SIG-M5 treated with dmso at 0.1 percent for 504 hours (cell line): ENCODE results near the gene ERVMER34-1.

ENCODE experiments used
- DNase-seq: peaks from one replicate; lab custom pipeline; 2025; ENCODE audit not compliant: unreplicated experiment; lab: John Stamatoyannopoulos, UW

The ERVMER34-1 gene

DNA sequence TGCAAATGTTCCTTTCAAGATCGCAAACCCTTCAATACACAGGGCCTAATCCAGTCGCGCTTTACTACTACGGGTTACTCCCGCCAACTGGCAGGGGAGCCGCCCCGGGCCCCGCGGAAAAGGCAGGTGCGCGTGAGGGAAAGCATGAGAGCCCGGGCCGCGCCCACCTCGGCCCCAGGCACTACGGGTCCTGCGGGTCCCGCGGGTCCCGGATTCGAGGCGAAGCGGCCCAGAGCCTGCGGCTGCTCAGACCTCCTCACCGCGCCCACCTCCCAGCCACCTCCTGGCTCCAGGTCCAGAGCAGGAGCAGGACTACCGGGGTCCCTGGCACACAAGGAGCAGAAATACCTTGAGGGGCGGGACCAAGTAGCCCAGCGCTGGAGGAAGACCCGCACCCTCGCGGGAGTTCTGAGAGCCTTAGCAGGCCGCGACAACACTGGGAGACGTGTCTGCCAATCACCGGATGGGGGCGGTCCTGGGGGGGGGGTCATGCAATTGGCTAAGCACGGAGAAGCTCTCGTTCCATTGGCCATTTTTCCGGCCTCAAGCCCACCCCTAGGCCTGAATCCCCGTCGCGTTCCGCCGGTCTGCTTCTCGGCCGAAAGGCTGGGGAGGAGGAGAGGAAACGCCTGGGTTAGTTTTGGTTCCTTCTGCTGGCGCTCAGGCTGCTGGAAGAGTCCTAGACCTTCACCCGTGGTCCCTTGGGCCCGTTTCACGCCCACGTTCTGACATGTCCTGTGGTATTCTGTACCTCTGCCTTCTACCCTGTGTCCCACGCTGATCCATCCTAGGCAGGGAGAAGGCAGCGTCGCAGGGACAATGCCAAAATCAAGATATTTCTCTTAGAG, 29.0 kb downstream of the ERVMER34-1 start:
- DNase-seq = peak; percentile 78

DNA sequence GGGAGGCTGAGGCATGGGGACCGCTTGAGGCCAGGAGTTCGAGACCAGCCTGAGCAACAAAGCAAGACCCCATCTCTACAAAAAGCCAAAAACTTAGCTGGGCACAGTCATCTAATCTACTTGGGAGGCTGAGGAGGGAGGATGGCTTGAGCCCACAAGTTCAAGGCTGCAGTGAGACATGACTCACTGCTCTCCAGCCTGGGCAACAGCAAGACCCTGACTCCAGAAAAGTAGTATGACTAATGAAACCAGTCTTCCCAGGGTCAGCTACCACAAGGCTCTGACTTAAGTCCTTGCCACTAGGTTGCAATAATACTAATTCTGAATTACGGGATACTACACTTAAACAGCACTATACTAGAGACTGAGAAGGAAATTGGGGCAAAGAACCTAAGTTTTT, 33.1 kb downstream of the ERVMER34-1 start:
- peak; percentile 51 for DNase-seq

DNA sequence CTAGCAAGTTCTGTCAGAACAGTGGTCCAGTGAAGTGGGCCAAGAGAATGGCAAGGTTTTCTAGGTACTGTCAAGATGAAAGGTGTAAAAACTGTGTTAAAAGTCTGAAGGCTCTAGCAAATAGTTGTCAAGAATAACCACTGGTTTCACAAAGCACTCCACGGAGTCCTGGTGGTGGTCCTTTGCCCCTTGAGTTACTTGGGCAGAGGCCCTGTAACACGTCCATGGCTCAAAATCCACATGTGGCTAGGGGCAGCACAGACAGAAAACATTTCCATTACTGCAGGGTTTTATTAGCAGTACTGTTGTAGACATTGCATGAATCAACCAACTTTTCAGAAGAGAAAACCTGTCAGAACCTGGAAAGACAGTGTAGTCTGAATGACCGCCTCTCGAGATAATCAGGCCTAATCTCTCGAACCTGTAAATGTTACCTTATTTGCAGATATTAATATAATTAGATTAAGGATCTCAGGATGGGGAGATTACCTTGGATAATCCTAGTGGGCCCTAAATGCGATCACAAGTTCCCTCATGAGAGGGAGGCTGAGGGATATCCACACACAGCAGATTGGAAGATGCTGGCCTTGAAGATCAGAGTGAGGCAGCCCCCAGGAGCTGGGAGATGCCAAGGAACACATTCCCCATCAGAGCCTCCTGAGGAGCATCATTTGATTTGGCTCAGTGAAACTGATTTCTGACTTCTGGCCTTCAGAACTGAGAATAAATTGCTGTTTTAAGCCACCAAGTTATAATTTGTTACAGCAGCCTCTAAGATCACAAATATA, 34.7 kb downstream of the ERVMER34-1 start:
- no peak for DNase-seq

DNA sequence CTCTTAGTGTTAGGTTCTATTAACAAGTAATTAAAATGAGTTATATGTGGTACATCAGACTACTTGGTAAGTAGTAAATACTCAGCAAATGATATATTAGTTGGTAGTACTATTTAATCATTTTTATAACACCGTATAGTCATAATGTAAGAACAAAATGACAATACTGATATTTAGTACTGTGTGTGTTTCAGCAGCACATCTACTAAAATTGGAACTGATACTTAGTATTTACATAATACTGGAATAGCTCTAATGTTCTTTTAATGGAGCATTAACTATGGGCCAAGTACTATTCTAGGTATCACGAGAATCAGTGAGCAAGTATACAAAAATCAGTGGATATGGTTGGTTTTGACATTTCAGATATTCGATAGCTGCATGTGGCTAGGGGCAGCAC, 35.3 kb downstream of the ERVMER34-1 start:
- DNase-seq = no peak

DNA sequence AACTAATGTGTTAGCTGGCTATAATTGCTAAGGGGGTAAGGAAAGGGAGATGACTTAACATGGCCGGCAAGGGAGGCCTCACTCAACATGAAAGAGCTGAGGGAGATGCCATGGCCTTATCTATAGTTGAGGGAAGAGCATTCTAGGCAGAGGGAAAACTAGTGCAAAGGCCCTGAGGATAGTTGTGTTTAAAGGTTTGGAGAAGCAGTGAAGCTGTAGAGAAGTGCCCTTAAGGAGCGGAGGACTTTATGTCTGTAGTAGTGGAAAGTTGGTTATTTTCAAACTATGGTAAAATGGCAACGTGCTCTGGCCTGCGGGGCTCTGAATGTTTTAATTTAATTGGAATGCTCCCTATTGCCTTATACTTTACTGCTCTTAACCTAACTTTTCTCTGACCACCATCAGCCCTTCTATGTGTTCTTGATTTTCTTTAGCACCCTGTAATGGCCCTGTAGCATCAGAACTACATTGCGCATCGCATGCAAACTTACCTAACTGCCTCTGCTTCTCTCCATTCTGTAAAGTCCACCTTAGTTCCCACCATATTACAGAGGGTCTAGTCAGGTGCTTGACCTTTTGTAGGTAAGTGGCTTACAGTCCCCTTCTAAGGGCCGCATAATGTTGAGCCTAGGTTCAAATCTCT, 35.8 kb downstream of the ERVMER34-1 start:
- no peak for DNase-seq

DNA sequence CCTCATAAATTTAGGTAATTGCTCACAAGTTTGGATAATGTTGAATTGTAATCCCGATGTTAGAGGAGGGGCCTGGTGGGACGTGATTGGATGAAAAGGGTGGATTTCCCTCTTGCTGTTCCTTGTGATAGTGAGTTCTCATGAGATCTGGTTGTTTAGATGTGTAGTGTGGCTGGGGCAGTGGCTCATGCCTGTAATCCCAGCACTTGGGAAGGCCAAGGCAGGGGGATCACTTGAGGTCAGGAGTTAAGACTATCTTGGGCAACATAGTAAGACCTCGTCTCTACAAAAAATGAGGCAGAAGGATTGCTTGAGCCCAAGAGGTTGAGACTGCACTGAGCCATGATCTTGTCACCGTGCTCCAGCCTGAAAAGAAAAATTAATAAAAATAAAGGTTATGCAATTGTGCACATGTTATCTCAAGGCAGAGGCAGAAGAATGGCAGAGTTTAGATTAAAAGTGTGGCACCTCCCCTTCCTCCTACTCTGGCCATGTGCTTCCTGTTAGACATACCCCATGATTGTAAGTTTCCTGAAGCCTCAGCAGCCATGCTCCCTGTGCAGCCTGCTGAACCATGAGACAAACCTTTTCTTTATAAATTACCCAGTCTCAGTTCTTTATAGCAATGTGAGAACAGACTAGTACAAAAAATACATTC, 36.5 kb downstream of the ERVMER34-1 start:
- DNase-seq = peak; percentile 54

DNA sequence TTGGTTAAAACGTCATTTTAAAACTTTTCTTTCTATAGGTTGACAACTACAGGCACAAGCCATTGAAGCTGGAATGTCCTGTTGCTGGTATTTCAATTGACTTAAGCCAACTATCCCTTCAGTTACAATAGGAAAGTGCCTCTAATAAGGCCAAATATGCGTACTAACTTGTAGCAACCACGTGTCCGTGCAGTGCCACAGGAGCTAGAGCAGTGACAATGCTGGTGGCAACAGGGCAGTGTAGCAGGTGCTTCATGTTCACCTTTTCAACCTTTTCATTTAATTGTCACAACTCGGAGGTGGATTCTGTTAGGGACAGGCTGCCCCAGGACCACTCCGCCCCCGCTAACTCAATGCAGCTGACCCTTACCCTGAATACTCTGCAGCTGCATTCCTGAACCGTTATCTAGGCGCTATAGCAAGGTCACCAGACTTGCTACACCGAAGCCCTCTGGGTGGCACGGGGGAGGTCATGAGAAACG, 37.7 kb downstream of the ERVMER34-1 start:
- no peak for DNase-seq

DNA sequence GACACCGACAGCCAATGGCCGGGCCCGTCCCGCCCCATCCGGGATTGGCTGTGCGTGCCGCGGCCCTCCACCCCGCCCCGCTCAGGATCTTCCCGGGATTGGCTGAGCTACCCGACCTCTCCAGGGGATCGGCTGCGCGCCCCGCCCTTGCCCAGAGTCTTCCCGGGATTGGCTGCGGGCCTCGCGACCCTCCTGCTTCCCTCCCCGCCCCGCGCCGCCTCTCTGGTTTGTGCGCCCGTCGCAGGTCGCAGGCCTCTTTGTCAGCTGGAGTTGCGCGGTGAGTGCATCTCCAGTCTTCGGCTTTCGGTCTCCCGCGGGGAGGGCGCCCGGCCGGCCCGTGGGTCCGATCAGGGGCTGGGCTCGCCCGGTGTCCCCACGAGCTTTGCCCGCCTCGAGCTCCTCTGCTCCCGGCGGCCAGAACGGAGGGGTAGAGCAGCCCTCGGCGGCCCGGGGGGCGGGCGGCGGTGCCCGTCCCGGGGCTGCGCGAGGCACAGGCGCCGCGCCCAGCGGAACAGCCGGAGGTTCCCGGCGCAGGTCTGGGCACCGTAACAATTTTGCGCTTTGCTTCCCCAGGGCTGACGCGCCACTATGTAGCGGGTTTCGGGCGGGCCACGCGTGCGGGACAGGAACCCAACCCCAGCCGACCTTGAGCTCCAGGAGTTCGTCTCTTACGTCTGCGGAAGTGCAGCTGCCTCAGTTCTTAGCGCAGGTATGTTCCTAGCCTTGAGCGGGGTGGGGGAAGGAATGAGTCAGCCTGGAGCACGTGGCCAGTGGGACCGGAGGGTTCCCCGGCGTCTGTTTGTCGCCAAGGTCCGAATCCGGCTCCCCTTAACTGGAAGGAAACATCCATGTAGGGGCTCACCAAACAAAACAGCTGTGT, 38.7 kb downstream of the ERVMER34-1 start:
- peak; percentile 89 for DNase-seq

DNA sequence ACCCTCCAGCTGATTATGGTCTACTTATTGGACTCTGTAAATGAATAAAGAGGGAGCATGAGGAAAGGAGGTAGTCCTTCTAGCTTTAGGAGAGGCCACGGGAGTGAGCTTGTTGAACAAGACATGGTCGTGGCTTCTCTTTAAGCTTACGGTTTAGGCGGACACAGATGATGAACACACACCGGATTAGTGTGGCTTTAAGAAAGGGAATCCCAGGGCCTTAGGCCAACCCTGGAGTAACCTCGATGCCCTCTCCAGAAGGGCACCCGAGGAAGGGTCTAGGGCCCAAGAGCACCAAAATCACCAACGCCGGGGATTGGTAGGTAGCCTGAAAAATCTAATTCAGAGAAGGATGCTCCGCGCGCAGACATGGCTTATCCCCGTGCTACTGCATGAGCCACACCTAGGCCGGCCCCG, 39.4 kb downstream of the ERVMER34-1 start:
- DNase-seq = no peak

DNA sequence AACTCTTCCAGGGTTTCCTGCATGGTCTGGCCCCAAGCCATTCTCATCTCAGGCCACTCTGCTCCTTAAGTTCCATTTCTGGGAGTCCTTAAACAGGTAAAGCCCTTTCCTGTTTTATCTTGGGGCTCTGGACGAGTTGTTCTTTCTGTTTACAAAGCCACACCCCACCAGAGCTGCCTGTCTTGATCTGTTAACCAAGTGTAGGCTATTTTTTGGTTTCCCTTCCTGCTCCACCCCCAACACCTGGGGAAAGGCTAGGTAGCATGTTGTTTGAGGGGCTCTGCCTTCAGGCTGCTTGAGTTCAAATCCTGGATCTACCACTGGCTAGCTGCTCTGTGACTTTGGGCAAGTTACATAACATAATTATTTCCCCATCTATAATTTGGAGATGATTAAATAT, 40.0 kb downstream of the ERVMER34-1 start:
- no peak for DNase-seq

DNA sequence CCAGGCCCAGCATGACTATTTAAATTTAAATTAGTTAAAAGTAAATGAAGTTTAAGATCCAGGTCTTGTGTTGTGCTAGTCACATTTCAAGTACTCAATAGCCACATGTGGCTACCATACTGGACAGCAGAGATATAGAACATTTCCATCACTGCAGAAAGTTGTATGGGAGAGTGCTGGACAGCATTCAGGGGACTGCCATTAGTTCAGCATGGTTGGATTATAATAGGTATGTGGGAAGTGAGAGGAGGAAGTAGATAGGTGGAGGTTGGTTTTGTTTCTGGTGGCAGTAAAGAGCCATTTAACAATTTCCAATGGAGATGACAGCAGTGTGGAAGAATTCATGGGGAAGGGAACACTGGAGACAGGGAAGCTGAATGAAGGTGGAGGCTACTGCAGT, 42.1 kb downstream of the ERVMER34-1 start:
- DNase-seq = no peak

DNA sequence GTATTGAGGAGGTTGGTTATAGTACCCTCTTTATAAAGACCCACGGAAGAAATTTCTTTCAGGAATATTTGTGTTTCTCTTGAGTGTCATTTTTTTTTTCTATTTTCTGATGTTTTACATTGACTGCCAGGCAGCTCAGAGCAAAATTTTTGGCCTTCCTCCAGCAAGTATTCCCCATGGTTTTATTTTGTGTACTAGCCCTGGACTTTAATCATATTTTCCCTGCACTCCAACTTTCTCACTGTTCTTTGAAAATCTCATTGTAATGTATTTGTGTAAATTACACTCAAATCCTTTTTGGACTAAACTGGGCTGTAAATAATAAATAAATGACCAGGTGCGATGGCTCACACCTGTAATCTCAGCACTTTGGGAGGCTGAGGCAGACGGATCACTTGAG, 46.6 kb downstream of the ERVMER34-1 start:
- DNase-seq = no peak

DNA sequence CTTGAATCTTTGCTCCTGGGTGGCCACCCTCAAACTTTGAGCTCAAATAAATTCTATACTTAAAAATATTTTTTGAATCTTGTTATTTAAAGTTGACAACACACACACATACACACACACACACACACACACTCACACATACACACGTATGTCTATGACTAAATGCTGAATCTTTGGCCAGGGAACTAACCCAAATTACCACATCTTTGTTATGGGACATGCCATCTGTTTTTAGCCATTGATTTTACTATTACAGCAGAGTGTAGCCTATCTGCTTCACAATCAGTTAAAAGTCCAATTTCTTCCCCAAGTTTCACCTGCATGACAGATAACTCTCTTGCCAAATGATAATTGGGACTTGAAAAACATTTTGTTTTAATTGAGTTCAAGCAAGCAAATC, 47.1 kb downstream of the ERVMER34-1 start:
- DNase-seq = no peak

DNA sequence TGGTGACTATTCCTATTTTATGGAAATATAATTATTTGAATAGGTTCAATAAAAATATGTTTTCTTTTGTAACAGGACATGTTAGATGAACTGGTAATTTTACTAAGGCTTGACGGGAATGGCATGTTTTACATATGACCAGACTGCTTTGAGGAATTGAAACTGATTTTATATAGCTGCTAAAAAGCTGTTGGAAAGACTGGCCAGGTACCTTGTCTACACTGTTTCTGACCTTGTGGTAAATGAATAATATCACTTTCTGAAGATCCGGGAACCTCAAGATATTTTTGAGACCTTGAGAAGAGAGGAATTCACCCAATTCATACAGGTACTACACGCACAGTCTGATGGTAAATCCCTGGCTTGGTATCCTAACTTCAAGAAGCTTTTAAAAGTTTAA, 50.0 kb downstream of the ERVMER34-1 start:
- DNase-seq = no peak

DNA sequence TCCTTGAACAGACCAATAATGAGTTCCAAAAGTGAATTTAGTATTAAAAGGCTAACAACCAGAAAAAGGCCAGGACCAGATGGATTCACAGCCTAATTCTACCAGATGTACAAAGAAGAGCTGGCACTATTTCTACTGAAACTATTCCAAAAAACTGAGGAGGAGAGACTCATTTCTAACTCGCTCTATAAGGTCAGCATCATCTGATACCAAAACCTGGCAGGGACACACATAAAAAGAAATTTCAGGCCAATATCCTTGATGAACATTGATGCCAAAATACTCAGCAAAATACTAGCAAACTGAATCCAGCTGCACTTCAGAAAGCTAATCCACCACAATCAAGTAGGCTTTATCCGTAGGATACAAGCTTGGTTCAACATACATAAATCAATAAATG, 56.3 kb downstream of the ERVMER34-1 start:
- no peak for DNase-seq

DNA sequence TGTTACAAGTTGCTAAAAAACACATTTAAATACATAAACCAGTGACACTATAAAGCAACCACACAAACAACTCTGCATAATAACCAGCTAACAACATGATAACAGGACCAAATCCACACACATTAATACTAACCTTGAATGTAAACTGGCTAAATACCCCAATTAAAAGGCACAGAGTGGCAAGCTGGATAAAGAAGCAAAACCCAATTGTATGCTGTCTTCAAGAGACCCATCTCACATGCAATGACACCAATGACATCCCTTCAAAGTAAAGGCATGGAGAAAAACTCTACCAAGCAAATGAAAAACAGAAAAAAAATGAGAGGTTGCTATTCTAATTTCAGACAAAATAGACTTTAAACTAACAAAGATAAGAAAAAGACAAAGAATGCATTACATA, 57.7 kb downstream of the ERVMER34-1 start:
- no peak for DNase-seq
